A673 (cell line): ENCODE results near the gene RRAGD.

Source experiments
- CTCF ChIP-seq: fragments of 300-800, 200-600 bp; sonication (generic); conservative IDR thresholded peaks from 2 replicates; pipeline ENCODE4 v1.5.1; 2017; ENCODE audit warnings: low read depth, mild to moderate bottlenecking, antibody characterized with exemption, low read length, moderate library complexity, mixed read lengths
- EZH2 ChIP-seq: fragments of 200-600 bp; sonication (generic); IDR thresholded peaks from 2 replicates; pipeline ENCODE4 v1.6.1; 2017; ENCODE audit warnings: borderline replicate concordance, low read depth, mild to moderate bottlenecking, mixed read lengths, antibody characterized with exemption, low read length; ENCODE audit not compliant: poor library complexity, severe bottlenecking

- TF ChIP-seq EZH2 (no peak), CTCF (no peak)
Measured at GRCh38 chr6:89335164-89335563, 76.9 kb downstream of the RRAGD start.
